CD14-positive monocyte (primary cell): ENCODE results near the gene MALL. TPM values are rescaled to one million over a fixed set of nuclear protein-coding genes. Genes with fewer than 3 reads are reported as not detected.
"Not testable (repeated sequence)": the region's sequence is repeated elsewhere in the genome, so short reads cannot be mapped to it uniquely, and the experiment has no call there.

Source experiments
- DNase-seq, 3 donors: peaks; one replicate each; pipeline ENCODE4 v3.0.0-alpha.2; 2011 to 2022
- H2AFZ ChIP-seq: 2 replicates; pipeline ENCODE4 v1.6.0; 2012; ENCODE audit warnings: mild to moderate bottlenecking, low read depth, low read length, inconsistent platforms; ENCODE audit not compliant: insufficient read depth, poor library complexity, severe bottlenecking
- H3K27ac ChIP-seq, 2 donors: 1 replicate in 1 of 2; 2 replicates in 1 of 2; pipeline ENCODE4 v1.5.1; 2012 to 2013; ENCODE audit warnings: low read length in 2 of 2, control low read depth in 1 of 2, inconsistent platforms in 1 of 2, low read depth in 1 of 2, mild to moderate bottlenecking in 1 of 2
- H3K27me3 ChIP-seq, 2 donors: one replicate each; pipeline versions ENCODE4 v1.6.0 to v1.6.1; 2011 to 2013; ENCODE audit warnings: low read length in 2 of 2; ENCODE audit not compliant: control insufficient read depth in 2 of 2, insufficient read depth in 2 of 2
- H3K36me3 ChIP-seq, 2 donors: replicated peaks in 1 of 2; 1 replicate in 1 of 2; 2 replicates in 1 of 2; pipeline versions ENCODE4 v1.5.1 to v1.6.1; 2012 to 2013; ENCODE audit warnings: low read length in 2 of 2, control low read depth in 1 of 2, inconsistent platforms in 1 of 2, mild to moderate bottlenecking in 1 of 2; ENCODE audit not compliant: insufficient read depth in 2 of 2, control insufficient read depth in 1 of 2
- H3K4me1 ChIP-seq, 2 donors: 1 replicate in 1 of 2; 2 replicates in 1 of 2; pipeline versions ENCODE4 v1.5.1 to v1.6.1; 2012 to 2013; ENCODE audit warnings: low read length in 2 of 2, control low read depth in 1 of 2, inconsistent platforms in 1 of 2, mild to moderate bottlenecking in 1 of 2, moderate library complexity in 1 of 2; ENCODE audit not compliant: insufficient read depth in 2 of 2, control insufficient read depth in 1 of 2
- H3K4me2 ChIP-seq: replicated peaks from 2 replicates; pipeline ENCODE3; 2012; ENCODE audit warnings: low read length, moderate library complexity, mild to moderate bottlenecking; ENCODE audit not compliant: poor library complexity, severe bottlenecking; ENCODE audit errors: extremely low read depth
- H3K4me3 ChIP-seq, 3 experiments: fragments of 200-600 bp in 1 of 3; sonication (generic) in 1 of 3; replicated peaks in 1 of 3; 1 replicate in 2 of 3; 2 replicates in 1 of 3; pipeline ENCODE4 v1.5.1; 2011 to 2013; ENCODE audit warnings: low read length in 3 of 3, mild to moderate bottlenecking in 3 of 3, control low read depth in 2 of 3, low read depth in 2 of 3, inconsistent platforms in 1 of 3, moderate library complexity in 1 of 3
- H3K79me2 ChIP-seq: 2 replicates; pipeline ENCODE4 v1.6.0; 2012; ENCODE audit warnings: mild to moderate bottlenecking, control low read depth, inconsistent platforms, low read length, moderate library complexity; ENCODE audit not compliant: insufficient read depth
- H3K9ac ChIP-seq: 2 replicates; pipeline ENCODE4 v1.6.0; 2017; ENCODE audit warnings: low read length, mild to moderate bottlenecking; ENCODE audit not compliant: insufficient read depth, poor library complexity, severe bottlenecking
- H3K9me3 ChIP-seq, 2 donors: replicated peaks in 1 of 2; 1 replicate in 1 of 2; 2 replicates in 1 of 2; pipeline versions ENCODE4 v1.5.1 to v1.6.1; 2012 to 2013; ENCODE audit warnings: low read length in 2 of 2, control low read depth in 1 of 2; ENCODE audit not compliant: control insufficient read depth in 1 of 2, insufficient read depth in 1 of 2
- H4K20me1 ChIP-seq: 2 replicates; pipeline ENCODE4 v1.6.0; 2012; ENCODE audit warnings: mild to moderate bottlenecking, low read length, control low read depth, moderate library complexity; ENCODE audit not compliant: insufficient read depth
- H3K27ac Mint-ChIP-seq, 7 donors: one replicate each; pipeline ENCODE4 v1.8.0; 2020; ENCODE audit warnings: mild to moderate bottlenecking in 7 of 7, mixed read lengths in 7 of 7, moderate library complexity in 6 of 7, inconsistent platforms in 2 of 7
- H3K27me3 Mint-ChIP-seq, 3 donors: one replicate each; pipeline ENCODE4 v1.8.0; 2021 to 2022; ENCODE audit warnings: low read depth in 3 of 3, mild to moderate bottlenecking in 3 of 3, mixed read lengths in 3 of 3, moderate library complexity in 3 of 3, inconsistent platforms in 1 of 3
- H3K36me3 Mint-ChIP-seq, 2 donors: one replicate each; pipeline ENCODE4 v1.8.0; 2020; ENCODE audit warnings: mixed read lengths in 2 of 2, inconsistent platforms in 1 of 2, mild to moderate bottlenecking in 1 of 2
- H3K4me1 Mint-ChIP-seq: one replicate; pipeline ENCODE4 v1.8.0; 2020; ENCODE audit warnings: mild to moderate bottlenecking, mixed read lengths
- H3K4me3 Mint-ChIP-seq, 2 donors: one replicate each; pipeline ENCODE4 v1.8.0; 2020; ENCODE audit warnings: mild to moderate bottlenecking in 2 of 2, mixed read lengths in 2 of 2, moderate library complexity in 1 of 2
- H3K9me3 Mint-ChIP-seq, 7 donors: one replicate each; pipeline ENCODE4 v1.8.0; 2020 to 2022; ENCODE audit warnings: mixed read lengths in 7 of 7, mild to moderate bottlenecking in 6 of 7, moderate library complexity in 6 of 7, inconsistent platforms in 2 of 7
- CTCF ChIP-seq: fragments of 200-600 bp; IDR thresholded peaks from one replicate; pipeline ENCODE4 v1.8.0; 2022; ENCODE audit warnings: antibody characterized with exemption, mild to moderate bottlenecking
- WGBS: methylation state at CpG from one replicate; pipeline ENCODE4 v1.1.5; 2013; ENCODE audit warnings: missing lambda C conversion rate; ENCODE audit not compliant: insufficient coverage; 5-methylcytosine and 5-hydroxymethylcytosine counted together
- intact Hi-C, 2 donors: fragments of 100-400 bp; cut with micrococcal nuclease; formaldehyde crosslinking; loops; one replicate each; pipeline versions ENCODE4 v1.15.0 to v1.15.1; 2023
- polyA plus RNA-seq, 3 donors: library from polyadenylated mRNA; depleted of rRNA in 1 of 3; unstranded in 2 of 3; stranded (reverse) in 1 of 3; fragments of 300-500 nt in 2 of 3; fragments of >200 nt in 1 of 3; fragmentation: Illumina TruSeq in 2 of 3; gene quantifications; 1 replicate in 2 of 3; 2 replicates in 1 of 3; pipeline ENCODE4 v1.2.3, GENCODE V29; 2012 to 2021

The MALL gene
- polyA plus RNA-seq, 3 donors = 0.12 TPM; not detected in 2

GRCh38 chr2:110154188-110154587 lies 38.6 kb upstream of the MALL start:
- H3K9me3 Mint-ChIP-seq = peaks cover 4 to 21% (median 12%) of the 10 kb centered on the region in 7 donors
- H3K79me2 ChIP-seq, H4K20me1 ChIP-seq, H3K9me3 ChIP-seq, H3K27ac Mint-ChIP-seq, H3K9ac ChIP-seq, H3K27me3 Mint-ChIP-seq, H3K4me1 ChIP-seq, DNase-seq, H3K36me3 Mint-ChIP-seq, H3K27me3 ChIP-seq, H3K36me3 ChIP-seq, H3K4me2 ChIP-seq, H2AFZ ChIP-seq, H3K4me3 ChIP-seq, H3K27ac ChIP-seq, H3K4me3 Mint-ChIP-seq, H3K4me1 Mint-ChIP-seq, intact Hi-C loops: not testable (repeated sequence)
- WGBS = 100% methylated on average over 2 of the region's 2 CpGs

- H3K9me3 Mint-ChIP-seq = peaks cover 4 to 21% (median 12%) of the 10 kb centered on the region in 7 donors
- H3K36me3 Mint-ChIP-seq = no peaks in the 10 kb centered on the region
- no peaks in the 10 kb centered on the region for H3K27me3 ChIP-seq
- no peaks in the 10 kb centered on the region for H3K9me3 ChIP-seq
- H3K4me3 ChIP-seq = no peak overlapping the region
- no peak overlapping the region for H3K27ac Mint-ChIP-seq
- peaks cover 4% of the 10 kb centered on the region for H3K4me1 Mint-ChIP-seq
- H3K4me1 ChIP-seq = no peaks in the 10 kb centered on the region
- no peak overlapping the region for H3K27ac ChIP-seq
- intact Hi-C loops = no loop called here
- no peak for TF ChIP-seq CTCF
- H3K79me2 ChIP-seq = no peaks in the 10 kb centered on the region
- H3K27me3 Mint-ChIP-seq = peaks cover 1 to 2% (median 2%) of the 10 kb centered on the region in 3 donors
- DNase-seq = no peak
- no peak overlapping the region for H3K9ac ChIP-seq
- H3K4me2 ChIP-seq = no peak overlapping the region
- WGBS = no CpG with 5 or more reads among the region's 2 CpGs
- H3K4me3 Mint-ChIP-seq = no peak overlapping the region
- H2AFZ ChIP-seq = no peak overlapping the region
- H4K20me1 ChIP-seq = no peaks in the 10 kb centered on the region
- no peaks in the 10 kb centered on the region for H3K36me3 ChIP-seq
These were observed 37.8 kb upstream of the MALL start for GRCh38 chr2:110153416-110153815.
